ENCODE measurements around the gene CDYL2. TPM values are rescaled to one million over a fixed set of nuclear protein-coding genes. Genes with fewer than 3 reads are reported as not detected.
"Not testable (repeated sequence)": the region's sequence is repeated elsewhere in the genome, so short reads cannot be mapped to it uniquely, and the experiment has no call there.

CDYL2 gene
- total RNA-seq, 1 donor from 2014 or later = 17.7 TPM

- no peak for DNase-seq (ENCODE audit: low read depth)
Measured at GRCh38 chr16:80746231-80746630, 58.2 kb downstream of the CDYL2 start.

GRCh38 chr16:80744856-80745255 is 59.5 kb downstream of the CDYL2 start:
- DNase-seq (ENCODE audit: low read depth) = no peak

- no peak for DNase-seq (ENCODE audit: low read depth)
Measured at GRCh38 chr16:80743772-80744171, 60.6 kb downstream of the CDYL2 start.

- peak; percentile 47 for DNase-seq (ENCODE audit: low read depth)
Measured at GRCh38 chr16:80743273-80743672, 61.1 kb downstream of the CDYL2 start.

GRCh38 chr16:80742331-80742730 is 62.1 kb downstream of the CDYL2 start:
- no peak for DNase-seq (ENCODE audit: low read depth)

- peak; percentile 91 for DNase-seq (ENCODE audit: low read depth)
Measured at GRCh38 chr16:80741724-80742123, 62.7 kb downstream of the CDYL2 start.

- DNase-seq (ENCODE audit: low read depth) = no peak
Measured at GRCh38 chr16:80739523-80739922, 64.9 kb downstream of the CDYL2 start.

GRCh38 chr16:80738521-80738920 is 65.9 kb downstream of the CDYL2 start:
- peak; percentile 52 for DNase-seq (ENCODE audit: low read depth)

GRCh38 chr16:80735846-80736245 is 68.6 kb downstream of the CDYL2 start:
- no peak for DNase-seq (ENCODE audit: low read depth)

GRCh38 chr16:80733407-80733806 is 71.0 kb downstream of the CDYL2 start:
- DNase-seq (ENCODE audit: low read depth) = no peak

- DNase-seq (ENCODE audit: low read depth) = no peak
Measured at GRCh38 chr16:80731915-80732314, 72.5 kb downstream of the CDYL2 start.

- DNase-seq (ENCODE audit: low read depth) = not testable (repeated sequence)
Measured at GRCh38 chr16:80727066-80727763, 77.2 kb downstream of the CDYL2 start.

- peak; percentile 47 for DNase-seq (ENCODE audit: low read depth)
Measured at GRCh38 chr16:80725566-80726162, 78.7 kb downstream of the CDYL2 start.

- no peak for DNase-seq (ENCODE audit: low read depth)
Measured at GRCh38 chr16:80723981-80724380, 80.4 kb downstream of the CDYL2 start.

- DNase-seq (ENCODE audit: low read depth) = no peak
Measured at GRCh38 chr16:80723091-80723490, 81.3 kb downstream of the CDYL2 start.

GRCh38 chr16:80720804-80721371 is 83.5 kb downstream of the CDYL2 start:
- peak; percentile 63 for DNase-seq (ENCODE audit: low read depth)

- no peak for DNase-seq (ENCODE audit: low read depth)
Measured at GRCh38 chr16:80719573-80719972, 84.8 kb downstream of the CDYL2 start.

GRCh38 chr16:80718480-80719220 is 85.7 kb downstream of the CDYL2 start:
- DNase-seq (ENCODE audit: low read depth) = peak; percentile 95

GRCh38 chr16:80717611-80718010 is 86.8 kb downstream of the CDYL2 start:
- peak; percentile 77 for DNase-seq (ENCODE audit: low read depth)

GRCh38 chr16:80716564-80717139 is 87.7 kb downstream of the CDYL2 start:
- DNase-seq (ENCODE audit: low read depth) = no peak

- DNase-seq (ENCODE audit: low read depth) = no peak
Measured at GRCh38 chr16:80711406-80711805, 93.0 kb downstream of the CDYL2 start.

GRCh38 chr16:80710918-80711317 is 93.5 kb downstream of the CDYL2 start:
- no peak for DNase-seq (ENCODE audit: low read depth)
